Left renal pelvis (tissue), 4 donors: ENCODE measurements around the gene RGL1. TPM values are rescaled to one million over a fixed set of nuclear protein-coding genes. Genes with fewer than 3 reads are reported as not detected.
A peak's percentile ranks its signal among the peaks of the same experiment; 100 is the strongest.

Experiments
- DNase-seq, 4 donors: peaks; one replicate each; pipeline ENCODE4 v3.0.0-alpha.2; 2013; ENCODE audit warnings: low read depth in 4 of 4, low spot score in 3 of 4
- polyA plus RNA-seq, 4 donors: library from polyadenylated mRNA; unstranded; fragments of 120-200 nt; gene quantifications; one replicate each; pipeline ENCODE4 v1.2.1, GENCODE V29; 2013; ENCODE audit not compliant: insufficient read length in 4 of 4

Gene RGL1
- polyA plus RNA-seq, 4 donors, result 46.7 to 158 (median 55.8) TPM

DNA sequence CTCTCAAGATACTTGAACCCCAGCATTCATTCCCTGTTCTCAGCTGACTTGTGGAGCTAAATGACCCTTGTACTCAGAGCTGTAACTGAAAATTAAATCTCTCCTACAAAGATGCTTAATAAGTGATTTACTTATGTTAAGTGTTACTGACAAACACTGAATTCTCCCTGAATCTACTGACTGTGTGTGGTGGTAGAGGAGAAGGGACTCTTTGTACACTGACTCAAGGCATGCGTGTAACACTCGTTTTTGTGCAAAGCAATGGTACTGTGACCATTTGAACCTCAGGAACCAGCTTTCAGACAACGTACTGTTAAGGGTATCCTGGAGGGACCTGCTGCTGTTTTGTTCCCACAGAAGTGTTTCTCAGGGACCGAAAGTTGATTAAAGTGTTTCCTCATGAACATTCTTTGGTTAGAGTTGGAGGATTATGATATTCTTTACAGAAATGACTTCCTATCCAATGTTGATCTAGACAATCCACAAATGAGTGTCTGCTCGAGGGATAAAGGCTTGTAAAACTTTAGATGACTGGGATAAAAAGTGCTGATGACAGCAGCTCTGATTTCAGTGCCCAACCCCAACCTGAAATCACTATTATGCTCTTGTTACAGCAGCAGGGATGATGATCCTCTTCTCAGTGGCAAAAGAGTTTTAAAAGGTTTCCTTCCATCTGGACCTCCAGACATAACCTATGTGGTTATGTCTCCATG lies 12.8 kb downstream of the RGL1 start:
- DNase-seq, result no peak

DNA sequence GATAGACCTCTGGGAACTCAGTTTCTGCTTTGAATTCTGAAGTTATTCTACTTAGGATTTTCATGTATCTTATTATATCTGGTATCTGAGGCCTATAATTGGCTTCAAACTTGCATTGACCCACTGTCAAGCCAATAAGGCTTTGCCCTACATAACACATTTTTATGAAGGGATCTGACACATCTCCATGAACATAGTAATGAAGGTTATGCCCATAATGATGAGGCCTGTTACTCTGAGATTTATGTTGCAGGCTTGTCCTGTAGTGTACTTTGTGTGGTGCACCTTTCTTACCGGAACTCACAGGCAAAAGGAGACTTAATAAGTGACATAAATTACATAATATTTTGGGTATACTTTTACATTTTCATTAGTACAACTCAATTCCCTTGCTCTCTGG lies 14.1 kb downstream of the RGL1 start:
- DNase-seq, result no peak

- no peak for DNase-seq
These were observed 16.5 kb downstream of the RGL1 start for GRCh38 chr1:183821309-183821888.

DNA sequence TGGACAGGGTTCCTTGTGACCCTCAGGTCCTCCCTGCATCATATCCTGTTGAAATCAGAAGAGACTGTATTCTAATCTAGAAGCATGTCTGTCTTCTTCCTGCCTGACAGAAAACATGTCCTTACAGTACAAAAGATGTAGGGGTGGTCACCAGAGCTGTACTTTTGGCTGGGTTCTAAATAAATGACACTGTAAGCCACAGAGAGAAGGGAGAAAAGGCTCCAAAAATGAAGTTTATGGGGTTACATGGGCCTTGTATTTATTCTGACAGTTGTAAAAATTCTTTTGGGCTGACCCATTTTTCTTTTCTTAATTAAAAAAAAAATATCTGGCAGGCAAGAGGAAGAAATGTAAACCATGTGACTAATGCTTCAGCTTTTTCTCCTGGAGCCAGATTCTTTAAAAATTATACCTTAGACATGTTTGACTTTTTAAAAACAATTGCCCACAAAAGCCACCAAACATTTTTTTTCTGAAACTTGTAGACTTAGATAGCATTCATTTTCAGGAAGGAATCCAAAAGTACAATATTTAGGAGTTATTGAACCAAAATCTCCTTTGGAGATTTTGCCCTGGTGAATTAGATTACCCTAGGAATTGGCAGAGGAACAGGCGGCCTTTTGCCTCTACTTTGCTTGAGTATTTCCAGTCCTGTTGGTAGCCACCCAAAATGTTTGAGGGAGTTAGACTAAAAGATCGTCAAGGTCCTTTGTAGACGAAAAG lies 17.1 kb downstream of the RGL1 start:
- no peak for DNase-seq

GRCh38 chr1:183824291-183824690 lies 19.4 kb downstream of the RGL1 start:
- DNase-seq, result no peak

DNA sequence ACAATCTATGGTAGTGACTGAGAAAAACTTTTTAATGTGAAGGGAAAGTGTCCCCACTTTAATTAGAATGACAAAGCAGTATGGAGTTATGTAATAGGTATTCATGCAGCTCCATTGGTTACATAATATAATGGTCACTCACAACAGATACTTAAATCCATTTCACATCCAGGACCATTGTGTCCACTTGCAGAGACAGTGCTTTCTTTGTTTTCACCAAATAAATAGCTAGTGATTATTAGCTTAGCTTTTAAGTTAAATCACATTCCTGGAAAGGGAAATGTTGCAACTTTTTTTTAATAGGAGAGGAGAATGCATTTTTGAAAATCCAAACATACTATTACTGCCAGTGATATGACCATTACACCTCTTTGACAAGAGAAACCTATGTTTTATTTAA lies 22.9 kb downstream of the RGL1 start:
- DNase-seq, result no peak

- no peak for DNase-seq
These were observed 25.5 kb downstream of the RGL1 start for GRCh38 chr1:183830389-183830788.

- DNase-seq, result no peak
These were observed 26.4 kb downstream of the RGL1 start for GRCh38 chr1:183831311-183831710.

- DNase-seq, result no peak
These were observed 27.5 kb downstream of the RGL1 start for GRCh38 chr1:183832459-183832858.

- DNase-seq, result no peak
These were observed 29.6 kb downstream of the RGL1 start for GRCh38 chr1:183834568-183834967.

GRCh38 chr1:183836598-183836997 lies 31.7 kb downstream of the RGL1 start:
- DNase-seq, result no peak

DNA sequence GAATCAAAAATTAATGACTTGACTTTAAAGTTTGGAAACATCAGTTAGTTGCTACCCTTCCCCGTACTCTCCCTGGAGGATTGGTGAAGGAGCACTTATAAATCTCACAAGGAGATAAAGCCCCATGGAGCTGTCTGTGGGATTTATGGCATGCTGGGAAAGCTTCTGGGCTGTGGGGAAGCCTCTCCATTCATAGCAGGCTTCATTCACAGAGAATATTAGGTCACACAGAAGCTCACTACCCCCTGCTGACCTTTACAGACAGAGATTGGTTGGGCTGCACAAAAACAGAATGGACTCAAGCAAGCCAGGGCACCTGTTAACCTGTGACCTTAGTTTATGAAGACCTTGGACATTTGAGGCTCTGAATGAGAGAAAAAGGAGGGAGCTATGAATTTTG lies 32.1 kb downstream of the RGL1 start:
- DNase-seq, result no peak

DNA sequence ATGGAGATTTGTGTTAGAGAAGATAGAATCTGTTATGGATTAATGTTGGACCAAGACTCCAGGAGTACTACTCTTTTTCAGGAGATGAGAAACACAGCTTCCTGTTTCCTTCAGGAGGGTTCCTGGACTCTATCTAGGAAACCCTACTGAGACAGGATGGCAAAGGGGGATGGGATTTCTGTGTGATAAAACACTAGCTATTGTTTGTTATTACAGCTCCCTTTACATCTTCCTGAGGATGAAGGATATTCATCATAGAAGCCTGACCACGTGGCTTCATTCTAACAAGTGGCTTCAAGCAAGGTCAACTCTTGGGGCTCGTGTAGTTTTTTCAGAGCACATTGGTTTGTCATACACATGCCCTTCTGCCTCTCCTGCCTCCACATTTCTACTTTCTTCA lies 33.3 kb downstream of the RGL1 start:
- DNase-seq, result no peak

GRCh38 chr1:183840140-183840539 lies 35.2 kb downstream of the RGL1 start:
- no peak for DNase-seq

DNA sequence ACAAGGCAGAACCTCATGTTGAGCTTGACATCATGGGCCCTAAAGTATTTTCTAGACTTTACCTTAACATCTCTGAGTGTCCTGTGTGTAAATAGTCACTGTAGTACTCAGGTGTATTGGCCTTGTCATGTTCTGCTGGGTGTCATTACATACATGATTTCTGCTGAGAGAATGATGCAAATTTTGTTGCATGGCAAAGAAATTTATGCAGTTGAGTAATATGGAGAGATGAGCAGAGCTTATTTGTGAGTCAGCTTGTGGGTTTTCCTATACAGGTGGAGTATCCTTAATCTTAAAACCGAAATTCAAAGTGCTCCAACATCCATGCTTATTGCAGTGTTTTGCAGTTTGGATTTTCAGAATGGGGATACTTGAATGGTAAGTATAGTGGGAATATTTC lies 36.6 kb downstream of the RGL1 start:
- DNase-seq, result no peak

GRCh38 chr1:183841950-183842794 lies 37.3 kb downstream of the RGL1 start:
- DNase-seq, result peak; percentile 52 to 61 (median 56)

DNA sequence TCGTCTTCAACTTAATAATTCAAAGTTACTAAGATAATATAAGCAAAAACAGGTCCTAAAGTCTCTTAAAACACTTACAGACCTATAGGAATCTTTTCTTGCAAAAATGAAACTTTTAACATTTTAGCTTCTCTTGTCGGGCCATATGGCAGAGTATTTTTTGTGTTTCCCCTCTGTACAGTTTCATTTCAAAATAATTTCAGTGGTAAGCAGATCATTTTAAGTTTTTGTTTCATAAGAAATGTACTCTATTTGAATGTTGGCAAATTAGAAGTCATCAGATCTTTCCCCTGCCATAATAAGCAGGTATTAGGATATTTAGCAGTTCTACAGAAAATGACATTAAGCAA lies 37.9 kb downstream of the RGL1 start:
- DNase-seq, result no peak

DNA sequence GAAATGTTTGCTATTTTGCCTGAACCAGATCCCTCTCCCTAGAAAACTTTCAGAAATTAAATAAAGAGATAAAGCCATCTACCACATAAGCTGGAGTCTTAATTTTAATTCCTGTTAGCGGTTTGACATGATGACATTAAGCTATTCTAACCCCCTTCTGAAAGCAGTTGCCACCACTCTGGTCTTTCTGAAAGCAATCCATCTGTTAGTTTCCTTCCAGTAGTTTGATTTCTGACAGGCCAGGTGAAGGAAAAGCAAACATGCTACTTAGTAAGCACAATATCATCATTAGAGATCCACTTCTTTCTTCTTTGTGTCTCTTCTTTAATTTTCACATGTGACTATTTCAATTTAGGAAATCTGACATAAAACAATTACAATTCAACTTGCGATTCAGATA lies 39.9 kb downstream of the RGL1 start:
- DNase-seq, result no peak

DNA sequence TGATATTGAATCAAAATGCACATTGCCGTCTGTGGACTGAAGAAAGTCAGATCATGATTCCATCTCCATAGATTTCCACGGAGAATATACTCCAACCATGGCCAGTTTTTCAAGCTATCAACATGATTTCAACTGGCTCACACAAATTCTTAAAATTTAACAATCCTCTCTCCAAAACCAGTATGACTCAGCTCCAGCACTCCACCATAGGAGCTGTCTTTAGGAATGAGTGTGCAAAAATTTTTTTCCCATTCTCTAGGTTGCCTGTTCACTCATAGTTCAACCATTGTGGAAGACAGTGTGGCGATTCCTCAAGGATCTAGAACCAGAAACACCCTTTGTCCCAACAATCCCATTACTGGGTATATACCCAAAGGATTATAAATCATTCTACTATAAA lies 40.8 kb downstream of the RGL1 start:
- no peak for DNase-seq

- DNase-seq, result no peak
These were observed 42.7 kb downstream of the RGL1 start for GRCh38 chr1:183847641-183848040.

DNA sequence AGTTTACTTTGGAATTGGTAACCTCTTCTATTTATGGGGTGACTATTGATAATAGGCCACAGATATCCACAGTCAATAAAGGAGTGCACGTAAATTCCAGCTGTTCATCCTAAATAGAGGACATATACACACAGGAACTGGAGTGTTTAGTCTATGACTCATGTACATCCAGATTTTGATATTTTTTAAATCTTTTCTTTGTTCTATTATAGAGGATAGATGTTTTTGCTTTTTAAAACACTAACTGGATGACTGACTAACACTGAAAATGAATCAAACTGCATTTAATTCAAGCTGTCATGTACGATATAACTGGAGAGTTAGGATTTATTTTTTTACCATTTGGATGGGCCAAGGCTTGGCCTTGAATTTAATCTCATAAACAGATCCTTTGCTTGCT lies 45.9 kb downstream of the RGL1 start:
- no peak for DNase-seq
